Measurements from ENCODE around the gene DDX51.

Gene DDX51

GRCh38 chr12:132159555-132160003, 15.5 kb upstream of the DDX51 start:
- TF ChIP-seq YY1 (IDR thresholded peaks at IDR 0.05; ENCODE audit: low read depth), result no peak
- TF ChIP-seq CEBPB (IDR thresholded peaks at IDR 0.05), result no peak
- no peak for TF ChIP-seq REST (IDR thresholded peaks at IDR 0.05; ENCODE audit: low read depth)
- no peak for TF ChIP-seq TEAD4 (IDR thresholded peaks at IDR 0.05)
- no peak for TF ChIP-seq TAF1 (IDR thresholded peaks at IDR 0.05; ENCODE audit: low read depth)
- TF ChIP-seq TCF12 (IDR thresholded peaks at IDR 0.05; ENCODE audit: low read depth), result no peak
- no peak for TF ChIP-seq FOXM1 (IDR thresholded peaks at IDR 0.05; ENCODE audit: borderline replicate concordance, low read depth)

- TF ChIP-seq ZBTB7A (IDR thresholded peaks at IDR 0.05; ENCODE audit: low read depth) (no peak), YY1 (IDR thresholded peaks at IDR 0.05; ENCODE audit: low read depth) (no peak), FOXM1 (IDR thresholded peaks at IDR 0.05; ENCODE audit: borderline replicate concordance, low read depth) (no peak), CREB1 (IDR thresholded peaks at IDR 0.05; ENCODE audit: low read depth) (no peak), CEBPB (IDR thresholded peaks at IDR 0.05) (no peak), MAX (IDR thresholded peaks at IDR 0.05) (no peak), TAF1 (IDR thresholded peaks at IDR 0.05; ENCODE audit: low read depth) (no peak), TCF12 (IDR thresholded peaks at IDR 0.05; ENCODE audit: low read depth) (no peak), TEAD4 (IDR thresholded peaks at IDR 0.05) (no peak), EGR1 (IDR thresholded peaks at IDR 0.05) (no peak), RAD21 (IDR thresholded peaks at IDR 0.05; ENCODE audit: low read depth) (no peak), USF1 (IDR thresholded peaks at IDR 0.05) (no peak), EP300 (IDR thresholded peaks at IDR 0.05; ENCODE audit: borderline replicate concordance) (no peak)
Observed at GRCh38 chr12:132158677-132159554, 14.8 kb upstream of the DDX51 start.

- TF ChIP-seq TEAD4 (IDR thresholded peaks at IDR 0.05) (no peak), TCF12 (IDR thresholded peaks at IDR 0.05; ENCODE audit: low read depth) (no peak), NFIC (IDR thresholded peaks at IDR 0.05) (no peak), MAX (IDR thresholded peaks at IDR 0.05) (no peak), EGR1 (IDR thresholded peaks at IDR 0.05) (no peak), REST (IDR thresholded peaks at IDR 0.05; ENCODE audit: low read depth) (no peak), CEBPB (IDR thresholded peaks at IDR 0.05) (no peak), ZBTB7A (IDR thresholded peaks at IDR 0.05; ENCODE audit: low read depth) (no peak), TAF1 (IDR thresholded peaks at IDR 0.05; ENCODE audit: low read depth) (no peak), FOXM1 (IDR thresholded peaks at IDR 0.05; ENCODE audit: borderline replicate concordance, low read depth) (no peak), USF1 (IDR thresholded peaks at IDR 0.05) (no peak), RAD21 (IDR thresholded peaks at IDR 0.05; ENCODE audit: low read depth) (no peak), EP300 (IDR thresholded peaks at IDR 0.05; ENCODE audit: borderline replicate concordance) (no peak), YY1 (IDR thresholded peaks at IDR 0.05; ENCODE audit: low read depth) (no peak), CREB1 (IDR thresholded peaks at IDR 0.05; ENCODE audit: low read depth) (no peak)
Observed at GRCh38 chr12:132157733-132158409, 13.8 kb upstream of the DDX51 start.

GRCh38 chr12:132156573-132157325, 12.6 kb upstream of the DDX51 start:
- TF ChIP-seq NFIC (IDR thresholded peaks at IDR 0.05) (no peak), EP300 (IDR thresholded peaks at IDR 0.05; ENCODE audit: borderline replicate concordance) (no peak), CREB1 (IDR thresholded peaks at IDR 0.05; ENCODE audit: low read depth) (no peak), YY1 (IDR thresholded peaks at IDR 0.05; ENCODE audit: low read depth) (no peak), CEBPB (IDR thresholded peaks at IDR 0.05) (no peak), TCF12 (IDR thresholded peaks at IDR 0.05; ENCODE audit: low read depth) (no peak), TAF1 (IDR thresholded peaks at IDR 0.05; ENCODE audit: low read depth) (no peak), EGR1 (IDR thresholded peaks at IDR 0.05) (no peak), TEAD4 (IDR thresholded peaks at IDR 0.05) (no peak), ZBTB7A (IDR thresholded peaks at IDR 0.05; ENCODE audit: low read depth) (no peak), USF1 (IDR thresholded peaks at IDR 0.05) (no peak), RAD21 (IDR thresholded peaks at IDR 0.05; ENCODE audit: low read depth) (no peak), FOXM1 (IDR thresholded peaks at IDR 0.05; ENCODE audit: borderline replicate concordance, low read depth) (no peak), REST (IDR thresholded peaks at IDR 0.05; ENCODE audit: low read depth) (no peak)
